Effector memory CD8-positive, alpha-beta T cell (primary cell): ENCODE results near the gene MIS18A.
"Not testable (repeated sequence)": the region's sequence is repeated elsewhere in the genome, so short reads cannot be mapped to it uniquely, and the experiment has no call there.

Source experiments
- ATAC-seq: fragments of 150-1000 bp; cut with Tn5 transposase; replicated peaks from 2 replicates; pipeline ENCODE4 v1.10.0; 2021; ENCODE audit warnings: mild to moderate bottlenecking, moderate library complexity
- DNase-seq, 3 experiments: peaks; one replicate each; pipeline ENCODE4 v3.0.0; 2021
- H3K27ac Mint-ChIP-seq, 2 donors: one replicate each; pipeline ENCODE4 v1.8.0; 2022; ENCODE audit warnings: mild to moderate bottlenecking in 2 of 2, mixed read lengths in 2 of 2, moderate library complexity in 2 of 2
- H3K27me3 Mint-ChIP-seq, 2 donors: one replicate each; pipeline ENCODE4 v1.8.0; 2022; ENCODE audit warnings: mixed read lengths in 2 of 2
- H3K36me3 Mint-ChIP-seq: one replicate; pipeline ENCODE4 v1.8.0; 2022; ENCODE audit warnings: mild to moderate bottlenecking, moderate library complexity, mixed read lengths; ENCODE audit not compliant: insufficient read depth
- H3K4me1 Mint-ChIP-seq, 2 donors: one replicate each; pipeline ENCODE4 v1.8.0; 2022; ENCODE audit warnings: low read depth in 2 of 2, mixed read lengths in 2 of 2
- H3K4me3 Mint-ChIP-seq, 2 donors: one replicate each; pipeline ENCODE4 v1.8.0; 2022; ENCODE audit warnings: mild to moderate bottlenecking in 2 of 2, mixed read lengths in 2 of 2, moderate library complexity in 2 of 2
- H3K9me3 Mint-ChIP-seq, 2 donors: one replicate each; pipeline ENCODE4 v1.8.0; 2022; ENCODE audit warnings: mixed read lengths in 2 of 2

MIS18A gene

DNA sequence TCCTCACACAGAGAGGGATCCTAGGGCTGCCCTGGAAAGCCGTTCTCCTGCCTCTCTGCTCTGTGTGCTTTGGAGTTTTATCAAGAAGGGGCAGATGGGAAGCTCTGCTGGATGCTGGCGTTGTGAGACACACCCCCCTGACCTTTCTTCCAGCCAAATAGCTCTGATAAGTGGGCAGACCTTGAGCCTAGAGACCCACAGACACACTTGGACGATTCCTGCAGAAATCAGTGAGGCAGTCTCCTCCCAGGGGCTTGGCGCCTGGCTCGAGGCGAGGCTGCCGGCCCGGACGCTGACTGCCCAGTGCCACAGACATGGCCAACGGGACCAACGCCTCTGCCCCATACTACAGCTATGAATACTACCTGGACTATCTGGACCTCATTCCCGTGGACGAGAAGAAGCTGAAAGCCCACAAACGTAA, 19.8 kb upstream of the MIS18A start, which contains the start of gene MRAP:
TSS of gene MRAP (plus strand) at position 198 of the 424 bp plus-strand sequence. CDS start at position 315, 117 bp downstream.
- H3K4me1 Mint-ChIP-seq, result no peaks in the 10 kb centered on the region
- DNase-seq (no peak), ATAC-seq (no peak)
- H3K27ac Mint-ChIP-seq, result no peak within 1 kb of the TSS
- no peak within 1 kb of the TSS for H3K4me3 Mint-ChIP-seq
- H3K9me3 Mint-ChIP-seq, result no peaks in the 10 kb centered on the region
- H3K27me3 Mint-ChIP-seq, result no peaks in the 10 kb centered on the region
- H3K36me3 Mint-ChIP-seq, result peaks cover 2% of the 10 kb centered on the region

DNA sequence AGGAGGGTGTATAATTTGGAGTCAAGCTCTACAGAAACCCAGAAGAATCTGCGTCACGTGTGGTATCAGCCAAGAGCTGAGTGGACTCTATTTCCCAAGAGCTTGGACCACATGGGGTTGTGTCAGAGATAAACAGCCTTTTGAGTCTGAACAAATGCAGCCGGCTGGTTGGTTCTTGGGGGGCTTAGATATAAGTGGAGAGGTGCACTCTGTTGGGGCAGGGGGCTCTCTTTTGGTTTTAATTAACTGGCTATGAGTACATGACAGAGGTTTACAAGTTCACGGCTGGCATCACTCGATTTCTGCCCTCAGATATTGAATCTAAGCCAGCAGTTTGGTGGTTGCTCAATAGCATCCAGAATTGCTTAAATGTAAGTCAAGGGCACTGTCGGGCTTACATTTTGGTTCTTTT, 19.3 kb upstream of the MIS18A start:
- H3K4me3 Mint-ChIP-seq, result no peak overlapping the region
- H3K36me3 Mint-ChIP-seq, result peaks cover 2% of the 10 kb centered on the region
- H3K9me3 Mint-ChIP-seq, result no peaks in the 10 kb centered on the region
- no peaks in the 10 kb centered on the region for H3K27me3 Mint-ChIP-seq
- no peak for DNase-seq
- no peaks in the 10 kb centered on the region for H3K4me1 Mint-ChIP-seq
- no peak overlapping the region for H3K27ac Mint-ChIP-seq
- no peak for ATAC-seq

DNA sequence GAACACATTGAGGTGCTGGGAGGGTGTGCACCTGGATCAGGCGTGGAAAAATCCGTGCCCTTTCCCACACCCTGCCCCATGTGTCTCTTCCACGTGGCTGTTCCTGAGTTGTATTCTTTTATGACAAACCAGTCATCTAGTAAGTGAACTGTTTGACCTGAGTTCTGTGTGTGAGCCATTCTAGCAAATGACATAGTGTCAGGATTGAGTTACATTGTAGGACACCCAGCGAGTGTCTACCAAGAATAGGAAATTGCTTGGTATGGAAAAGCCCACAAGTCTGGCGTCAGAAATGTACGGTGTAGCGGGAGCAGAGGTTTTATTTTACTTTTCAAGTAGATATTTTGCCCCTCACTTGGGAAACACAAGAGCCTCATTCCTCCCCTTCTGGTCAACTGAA, 18.6 kb upstream of the MIS18A start:
- H3K36me3 Mint-ChIP-seq, result peaks cover 2% of the 10 kb centered on the region
- H3K9me3 Mint-ChIP-seq, result no peaks in the 10 kb centered on the region
- no peak overlapping the region for H3K4me3 Mint-ChIP-seq
- no peak for DNase-seq
- no peaks in the 10 kb centered on the region for H3K27me3 Mint-ChIP-seq
- H3K4me1 Mint-ChIP-seq, result no peaks in the 10 kb centered on the region
- ATAC-seq, result no peak
- no peak overlapping the region for H3K27ac Mint-ChIP-seq

DNA sequence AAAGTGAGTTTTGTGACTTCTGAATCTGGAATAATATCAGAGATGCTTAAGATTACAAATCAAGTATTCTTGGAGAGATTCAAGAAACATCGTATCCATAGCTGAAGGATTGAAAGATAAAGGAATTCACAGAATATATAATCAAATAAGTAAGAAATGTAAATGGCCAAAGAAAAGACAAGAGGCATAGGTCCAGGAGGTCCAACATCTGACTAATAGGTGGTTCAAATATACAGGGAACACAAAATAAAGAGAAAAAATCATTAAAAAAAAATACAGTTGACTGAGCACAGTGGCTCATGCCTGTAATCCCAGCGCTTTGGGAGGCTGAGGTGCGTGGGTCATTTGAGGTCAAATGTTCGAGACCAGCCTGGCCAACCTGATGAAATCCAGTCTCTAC, 6.6 kb upstream of the MIS18A start:
- Mint-ChIP-seq H3K9me3 (no peaks in the 10 kb centered on the region), H3K4me1 (peaks cover 0 to 2% of the 10 kb centered on the region in 2 donors), H3K27me3 (no peaks in the 10 kb centered on the region), H3K36me3 (peaks cover 10% of the 10 kb centered on the region), H3K27ac (peak overlapping the region in 1 of 2 donors; percentile 60), H3K4me3 (no peak overlapping the region)
- ATAC-seq, result no peak
- DNase-seq, result no peak

DNA sequence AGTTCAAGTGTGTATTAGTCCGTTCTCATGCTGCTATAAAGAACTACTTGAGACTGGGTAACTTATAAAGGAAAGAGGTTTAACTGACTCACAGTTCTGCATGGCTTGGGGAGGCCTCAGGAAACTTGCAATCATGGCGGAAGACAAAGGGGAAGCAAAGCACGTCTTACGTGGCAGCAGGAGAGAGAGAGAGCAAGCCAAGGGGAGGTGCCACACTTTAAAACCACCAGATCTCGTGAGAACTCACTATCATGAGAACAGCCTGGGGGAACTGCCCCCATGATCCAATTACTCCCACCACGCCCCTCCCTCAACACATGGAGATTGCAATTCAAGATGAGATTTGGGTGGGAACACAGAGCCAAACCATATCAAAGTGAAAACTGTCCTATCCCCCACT, 4.1 kb upstream of the MIS18A start:
- Mint-ChIP-seq H3K4me1 (peaks cover 13 to 14% of the 10 kb centered on the region in 2 donors), H3K4me3 (no peak overlapping the region), H3K27ac (no peak overlapping the region), H3K9me3 (no peaks in the 10 kb centered on the region), H3K36me3 (peaks cover 28% of the 10 kb centered on the region), H3K27me3 (no peaks in the 10 kb centered on the region)
- no peak for ATAC-seq
- no peak for DNase-seq

DNA sequence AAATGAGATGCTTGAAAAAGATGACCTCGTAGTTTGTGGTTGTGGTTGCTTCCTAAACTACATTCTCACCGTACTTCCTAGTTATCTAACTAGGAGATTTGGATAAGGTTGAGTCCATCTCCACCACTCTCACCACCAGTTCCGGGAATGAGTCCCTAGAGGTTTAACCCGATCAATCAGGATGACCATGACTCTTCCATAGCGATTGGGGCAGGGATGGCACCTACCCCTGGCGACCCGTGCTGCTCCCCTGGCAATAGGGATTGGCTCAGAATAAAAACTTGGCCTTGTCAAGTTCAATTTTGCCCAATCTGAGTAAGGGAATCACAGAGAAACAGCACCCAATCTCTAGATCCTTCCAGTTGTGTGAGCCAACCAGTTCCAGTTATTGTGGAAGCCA, 2.7 kb upstream of the MIS18A start:
- Mint-ChIP-seq H3K27ac (no peak overlapping the region), H3K9me3 (no peaks in the 10 kb centered on the region), H3K27me3 (no peaks in the 10 kb centered on the region), H3K36me3 (peaks cover 28% of the 10 kb centered on the region), H3K4me1 (peaks cover 14 to 15% of the 10 kb centered on the region in 2 donors), H3K4me3 (no peak overlapping the region)
- DNase-seq (no peak), ATAC-seq (no peak)

DNA sequence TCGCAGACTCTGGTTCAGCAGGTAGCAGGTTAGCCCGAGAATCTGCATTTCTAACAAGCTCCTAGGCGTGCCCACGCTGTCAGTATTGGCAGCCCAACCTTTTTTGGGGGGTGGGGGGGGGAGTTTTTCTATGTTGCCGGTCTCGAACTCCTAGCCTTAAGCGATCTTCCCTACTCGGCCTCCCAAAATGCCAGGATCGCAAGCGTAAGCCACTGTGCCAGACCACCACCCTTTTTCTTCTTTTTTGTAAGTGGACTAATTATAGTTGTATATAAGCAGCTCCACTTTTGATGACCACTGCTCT, 480 bp upstream of the MIS18A start:
- no peaks in the 10 kb centered on the region for H3K27me3 Mint-ChIP-seq
- H3K4me1 Mint-ChIP-seq, result peaks cover 14 to 15% of the 10 kb centered on the region in 2 donors
- no peak for ATAC-seq
- peak overlapping the region; percentile 99 to 100 for H3K4me3 Mint-ChIP-seq
- H3K36me3 Mint-ChIP-seq, result peaks cover 32% of the 10 kb centered on the region
- no peak for DNase-seq
- H3K9me3 Mint-ChIP-seq, result no peaks in the 10 kb centered on the region
- H3K27ac Mint-ChIP-seq, result peak overlapping the region; percentile 93 to 98

DNA sequence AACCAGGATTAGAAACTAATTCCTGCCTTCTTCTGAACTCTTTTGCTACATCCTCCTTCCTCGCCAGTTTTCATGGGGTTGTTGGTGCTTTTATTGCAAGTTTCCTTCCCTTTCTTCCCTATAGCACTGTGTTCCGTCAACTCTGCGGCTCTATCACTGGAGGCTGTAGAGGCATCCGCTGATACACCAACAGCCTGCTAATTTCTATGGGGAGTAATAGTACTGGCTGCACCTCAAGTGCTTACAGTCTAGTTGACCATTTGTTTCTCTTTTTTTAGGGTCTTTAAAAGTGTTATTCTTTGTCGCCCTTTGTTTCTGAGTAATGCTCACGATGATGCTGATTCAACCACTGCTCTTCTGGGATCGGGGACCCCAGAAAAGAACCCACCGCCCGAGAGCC, 746 bp downstream of the MIS18A start:
- Mint-ChIP-seq H3K27ac (peak overlapping the region; percentile 93 to 98), H3K36me3 (peaks cover 37% of the 10 kb centered on the region), H3K9me3 (no peaks in the 10 kb centered on the region), H3K4me1 (peaks cover 14 to 15% of the 10 kb centered on the region in 2 donors), H3K4me3 (peak overlapping the region; percentile 99 to 100), H3K27me3 (no peaks in the 10 kb centered on the region)
- DNase-seq (no peak), ATAC-seq (no peak)

DNA sequence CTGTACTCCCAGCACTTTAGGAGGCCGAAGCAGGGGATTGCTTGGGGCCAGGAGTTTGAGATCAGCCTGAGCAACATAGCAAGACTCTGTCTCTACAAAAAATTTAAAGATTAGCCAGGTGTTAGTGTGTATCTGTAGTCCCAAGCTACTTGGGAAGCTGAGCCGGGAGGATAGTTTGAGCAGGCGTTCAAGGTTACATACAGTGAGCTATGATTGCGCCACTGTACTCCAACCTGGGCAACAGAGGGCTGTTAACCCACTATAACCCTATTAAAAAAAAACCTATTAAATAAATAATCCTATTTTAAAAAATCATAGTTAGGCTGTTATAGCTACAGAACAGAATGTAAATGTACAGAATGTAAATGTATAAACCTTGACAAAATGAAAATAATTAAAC, 2.2 kb downstream of the MIS18A start:
- Mint-ChIP-seq H3K9me3 (no peaks in the 10 kb centered on the region), H3K27me3 (no peaks in the 10 kb centered on the region), H3K4me1 (peaks cover 14 to 15% of the 10 kb centered on the region in 2 donors), H3K27ac (no peak overlapping the region), H3K36me3 (peaks cover 36% of the 10 kb centered on the region), H3K4me3 (no peak overlapping the region)
- ATAC-seq (no peak), DNase-seq (no peak)

DNA sequence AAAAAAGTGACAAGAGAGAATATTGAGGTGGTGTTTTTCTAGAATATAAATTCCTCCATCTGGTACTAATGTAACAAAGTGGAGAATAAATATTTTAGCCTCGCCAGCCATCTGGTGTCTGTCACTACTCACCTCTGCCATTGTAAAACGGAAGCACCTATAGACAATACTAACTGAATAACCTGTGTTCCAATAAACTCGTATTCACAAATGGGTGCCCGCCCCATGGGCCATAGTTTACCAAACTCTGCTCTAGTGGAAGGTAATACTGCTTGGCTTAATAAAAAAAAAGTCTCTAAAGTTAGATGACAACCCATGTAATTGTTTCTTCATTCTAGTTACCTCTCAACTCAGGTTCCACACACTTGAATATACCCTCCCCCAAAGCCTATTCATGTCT, 8.1 kb downstream of the MIS18A start:
- Mint-ChIP-seq H3K4me1 (no peaks in the 10 kb centered on the region), H3K36me3 (peaks cover 41% of the 10 kb centered on the region), H3K4me3 (no peak overlapping the region), H3K27ac (no peak overlapping the region), H3K27me3 (no peaks in the 10 kb centered on the region), H3K9me3 (no peaks in the 10 kb centered on the region)
- ATAC-seq (no peak), DNase-seq (no peak)

DNA sequence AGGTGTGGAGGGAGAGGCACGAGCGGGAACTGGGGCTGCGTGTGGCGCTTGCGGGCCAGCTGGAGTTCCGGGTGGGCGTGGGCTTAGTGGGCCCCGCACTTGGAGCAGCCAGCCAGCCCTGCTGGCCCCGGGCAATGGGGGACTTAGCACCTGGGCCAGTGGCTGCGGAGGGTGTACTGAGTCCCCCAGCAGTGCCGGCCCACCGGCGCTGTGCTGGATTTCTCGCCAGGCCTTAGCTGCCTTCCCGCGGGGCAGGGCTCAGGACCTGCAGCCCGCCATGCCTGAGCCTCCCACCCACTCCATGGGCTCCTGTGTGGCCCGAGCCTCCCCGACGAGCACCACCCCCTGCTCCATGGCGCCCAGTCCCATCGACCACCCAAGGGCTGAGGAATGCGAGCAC, 13.5 kb downstream of the MIS18A start:
- not testable (repeated sequence) for H3K9me3 Mint-ChIP-seq, H3K27me3 Mint-ChIP-seq, H3K4me3 Mint-ChIP-seq, DNase-seq, H3K27ac Mint-ChIP-seq, ATAC-seq, H3K4me1 Mint-ChIP-seq
- peaks cover 27% of the 10 kb centered on the region for H3K36me3 Mint-ChIP-seq

DNA sequence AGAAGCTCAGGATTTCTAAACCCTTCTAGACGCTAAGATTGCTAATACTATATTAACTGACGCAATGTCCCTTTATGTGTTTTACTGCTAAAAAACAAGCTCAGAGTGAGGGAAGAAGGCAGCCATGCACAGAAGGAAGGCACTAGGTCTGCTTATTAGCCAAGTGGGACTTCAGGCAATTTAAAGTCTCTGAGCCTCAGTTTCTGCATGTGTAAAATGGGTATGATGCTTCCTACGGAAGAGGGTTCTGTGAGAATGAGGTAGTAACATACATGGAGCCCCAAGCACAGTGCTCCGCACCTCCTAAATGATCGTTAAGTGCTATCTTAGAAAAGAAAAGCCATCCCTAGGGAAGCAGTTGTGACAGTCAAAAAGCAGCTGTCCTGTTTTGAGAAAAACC, 16.9 kb downstream of the MIS18A start:
- ATAC-seq (no peak), DNase-seq (no peak)
- Mint-ChIP-seq H3K4me3 (no peak overlapping the region), H3K27ac (no peak overlapping the region), H3K4me1 (peaks cover 0 to 2% of the 10 kb centered on the region in 2 donors), H3K27me3 (peaks cover 6 to 12% of the 10 kb centered on the region in 2 donors), H3K36me3 (peaks cover 3% of the 10 kb centered on the region), H3K9me3 (no peaks in the 10 kb centered on the region)

DNA sequence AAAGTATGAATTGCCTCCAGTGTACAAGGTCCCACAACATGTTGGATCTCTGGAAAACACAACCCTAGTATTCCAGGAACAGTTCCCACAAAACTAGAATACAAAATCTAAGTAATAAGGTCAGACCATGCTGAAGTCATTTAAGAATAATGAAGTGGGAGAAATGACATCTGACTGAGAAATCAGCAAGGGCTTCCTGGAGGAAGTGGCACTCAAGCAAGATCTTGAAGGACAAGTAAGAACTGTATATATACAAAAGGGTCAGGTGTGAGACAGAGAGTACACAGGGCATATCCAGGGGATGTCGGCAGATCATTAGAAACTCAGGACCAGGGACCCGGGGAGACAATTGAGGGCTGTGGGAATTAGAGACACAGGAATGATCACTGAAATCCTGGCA, 18.7 kb downstream of the MIS18A start:
- Mint-ChIP-seq H3K27ac (no peak overlapping the region), H3K4me3 (no peak overlapping the region), H3K9me3 (no peaks in the 10 kb centered on the region), H3K4me1 (peaks cover 0 to 2% of the 10 kb centered on the region in 2 donors), H3K36me3 (peaks cover 3% of the 10 kb centered on the region), H3K27me3 (peaks cover 20 to 25% of the 10 kb centered on the region in 2 donors)
- ATAC-seq (no peak), DNase-seq (no peak)

DNA sequence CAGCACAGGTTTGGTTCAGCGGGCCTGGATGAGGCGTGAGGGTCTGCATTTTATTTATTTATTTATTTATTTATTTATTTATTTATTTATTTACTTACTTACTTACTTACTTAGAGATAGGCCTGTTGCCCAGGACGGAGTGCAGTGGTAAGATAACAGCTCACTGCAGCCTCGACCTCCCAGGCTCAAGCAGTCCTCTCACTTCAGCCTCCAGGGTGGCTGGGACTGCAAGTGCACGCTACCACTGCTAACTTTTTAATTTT, 20.1 kb downstream of the MIS18A start:
- DNase-seq, ATAC-seq, H3K36me3 Mint-ChIP-seq, H3K4me1 Mint-ChIP-seq, H3K4me3 Mint-ChIP-seq, H3K9me3 Mint-ChIP-seq, H3K27ac Mint-ChIP-seq: not testable (repeated sequence)
- H3K27me3 Mint-ChIP-seq, result peaks cover 20 to 25% of the 10 kb centered on the region in 2 donors
